GM23338 (cell line): ENCODE results near the gene PGR.

Source experiments
- CREB1 ChIP-seq: fragments of 250-450 bp; sonication (Bioruptor Pico); IDR thresholded peaks from 2 replicates; pipeline ENCODE4 v1.5.0; 2020; ENCODE audit warnings: low read depth, mild to moderate bottlenecking, moderate library complexity
- EZH2 ChIP-seq: fragments of 200-600 bp; sonication (generic); IDR thresholded peaks from one replicate; pipeline ENCODE4 v1.8.0; 2017; ENCODE audit warnings: antibody characterized with exemption, mild to moderate bottlenecking, low read depth; ENCODE audit not compliant: unreplicated experiment
- EZH2phosphoT487 ChIP-seq: fragments of 200-600 bp; sonication (generic); IDR thresholded peaks from one replicate; pipeline ENCODE4 v1.8.1; 2018; ENCODE audit warnings: antibody characterized with exemption; ENCODE audit not compliant: unreplicated experiment
- JUNB ChIP-seq: IDR thresholded peaks from one replicate; pipeline ENCODE4 v1.6.1; 2016; ENCODE audit warnings: antibody characterized with exemption; ENCODE audit not compliant: unreplicated experiment
- NANOG ChIP-seq: IDR thresholded peaks from 2 replicates; pipeline ENCODE4 v1.6.1; 2016; ENCODE audit warnings: antibody characterized with exemption, borderline replicate concordance
- POLR2AphosphoS5 ChIP-seq: IDR thresholded peaks from 2 replicates; pipeline ENCODE4 v1.6.1; 2016; ENCODE audit warnings: antibody characterized with exemption, low read depth
- TF ChIP-seq, protein P1 (sequence below), 2 experiments: fragments of 200-600 bp in 1 of 2; sonication (generic) in 1 of 2; conservative IDR thresholded peaks; 2 replicates each; pipeline versions ENCODE4 v1.5.1 to v1.6.1; 2016 to 2017; ENCODE audit warnings: antibody characterized with exemption in 2 of 2, low read depth in 2 of 2, mild to moderate bottlenecking in 2 of 2, moderate library complexity in 1 of 2
- TF ChIP-seq, protein P2 (sequence below): IDR thresholded peaks from one replicate; pipeline ENCODE4 v1.6.1; 2018; ENCODE audit warnings: antibody characterized with exemption; ENCODE audit not compliant: unreplicated experiment

DNA sequence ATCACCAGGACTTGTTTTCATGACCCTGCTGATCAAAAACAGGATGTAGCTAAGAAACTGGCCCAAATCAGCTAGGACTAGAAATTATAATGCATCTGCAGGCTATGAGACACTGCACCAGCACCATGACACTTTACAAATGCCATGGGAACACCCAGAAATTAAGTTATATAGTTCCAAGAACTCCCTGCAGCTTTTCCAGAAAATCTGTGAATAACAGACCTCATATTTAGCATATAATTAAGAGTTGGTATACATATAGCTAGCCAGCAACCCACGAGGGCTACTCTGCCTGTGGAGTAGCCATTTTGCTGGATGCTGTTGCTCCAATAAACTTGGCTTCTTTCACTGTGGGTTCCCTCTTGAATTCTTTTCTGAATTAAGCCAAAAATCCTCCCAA lies 101.0 kb downstream of the PGR start:
- TF ChIP-seq CREB1 (CRISPR knock-in tag) (no peak), EZH2 (no peak), EZH2phosphoT487 (no peak), NANOG (no peak), POLR2AphosphoS5 (no peak), JUNB (no peak)
- TF ChIP-seq, protein P1, sequence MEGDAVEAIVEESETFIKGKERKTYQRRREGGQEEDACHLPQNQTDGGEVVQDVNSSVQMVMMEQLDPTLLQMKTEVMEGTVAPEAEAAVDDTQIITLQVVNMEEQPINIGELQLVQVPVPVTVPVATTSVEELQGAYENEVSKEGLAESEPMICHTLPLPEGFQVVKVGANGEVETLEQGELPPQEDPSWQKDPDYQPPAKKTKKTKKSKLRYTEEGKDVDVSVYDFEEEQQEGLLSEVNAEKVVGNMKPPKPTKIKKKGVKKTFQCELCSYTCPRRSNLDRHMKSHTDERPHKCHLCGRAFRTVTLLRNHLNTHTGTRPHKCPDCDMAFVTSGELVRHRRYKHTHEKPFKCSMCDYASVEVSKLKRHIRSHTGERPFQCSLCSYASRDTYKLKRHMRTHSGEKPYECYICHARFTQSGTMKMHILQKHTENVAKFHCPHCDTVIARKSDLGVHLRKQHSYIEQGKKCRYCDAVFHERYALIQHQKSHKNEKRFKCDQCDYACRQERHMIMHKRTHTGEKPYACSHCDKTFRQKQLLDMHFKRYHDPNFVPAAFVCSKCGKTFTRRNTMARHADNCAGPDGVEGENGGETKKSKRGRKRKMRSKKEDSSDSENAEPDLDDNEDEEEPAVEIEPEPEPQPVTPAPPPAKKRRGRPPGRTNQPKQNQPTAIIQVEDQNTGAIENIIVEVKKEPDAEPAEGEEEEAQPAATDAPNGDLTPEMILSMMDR (conservative IDR thresholded peaks at IDR 0.05; ENCODE audit: low read depth in 2 of 2), result no peak
- TF ChIP-seq, protein P2, sequence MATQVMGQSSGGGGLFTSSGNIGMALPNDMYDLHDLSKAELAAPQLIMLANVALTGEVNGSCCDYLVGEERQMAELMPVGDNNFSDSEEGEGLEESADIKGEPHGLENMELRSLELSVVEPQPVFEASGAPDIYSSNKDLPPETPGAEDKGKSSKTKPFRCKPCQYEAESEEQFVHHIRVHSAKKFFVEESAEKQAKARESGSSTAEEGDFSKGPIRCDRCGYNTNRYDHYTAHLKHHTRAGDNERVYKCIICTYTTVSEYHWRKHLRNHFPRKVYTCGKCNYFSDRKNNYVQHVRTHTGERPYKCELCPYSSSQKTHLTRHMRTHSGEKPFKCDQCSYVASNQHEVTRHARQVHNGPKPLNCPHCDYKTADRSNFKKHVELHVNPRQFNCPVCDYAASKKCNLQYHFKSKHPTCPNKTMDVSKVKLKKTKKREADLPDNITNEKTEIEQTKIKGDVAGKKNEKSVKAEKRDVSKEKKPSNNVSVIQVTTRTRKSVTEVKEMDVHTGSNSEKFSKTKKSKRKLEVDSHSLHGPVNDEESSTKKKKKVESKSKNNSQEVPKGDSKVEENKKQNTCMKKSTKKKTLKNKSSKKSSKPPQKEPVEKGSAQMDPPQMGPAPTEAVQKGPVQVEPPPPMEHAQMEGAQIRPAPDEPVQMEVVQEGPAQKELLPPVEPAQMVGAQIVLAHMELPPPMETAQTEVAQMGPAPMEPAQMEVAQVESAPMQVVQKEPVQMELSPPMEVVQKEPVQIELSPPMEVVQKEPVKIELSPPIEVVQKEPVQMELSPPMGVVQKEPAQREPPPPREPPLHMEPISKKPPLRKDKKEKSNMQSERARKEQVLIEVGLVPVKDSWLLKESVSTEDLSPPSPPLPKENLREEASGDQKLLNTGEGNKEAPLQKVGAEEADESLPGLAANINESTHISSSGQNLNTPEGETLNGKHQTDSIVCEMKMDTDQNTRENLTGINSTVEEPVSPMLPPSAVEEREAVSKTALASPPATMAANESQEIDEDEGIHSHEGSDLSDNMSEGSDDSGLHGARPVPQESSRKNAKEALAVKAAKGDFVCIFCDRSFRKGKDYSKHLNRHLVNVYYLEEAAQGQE, result no peak
